B cell (primary cell): ENCODE data around the gene OXTR.

Experiments used
- CTCF ChIP-seq: fragments of 200-600 bp; IDR thresholded peaks from one replicate; pipeline ENCODE4 v1.8.0; 2022; ENCODE audit warnings: antibody characterized with exemption, mild to moderate bottlenecking
- EZH2 ChIP-seq: IDR thresholded peaks from 2 replicates; pipeline ENCODE4 v1.6.1; 2012; ENCODE audit warnings: borderline replicate concordance, low read depth, mild to moderate bottlenecking, moderate library complexity, low read length; ENCODE audit not compliant: insufficient read depth, poor library complexity, severe bottlenecking

- no peak for TF ChIP-seq CTCF
- no peak for TF ChIP-seq EZH2
Measured at GRCh38 chr3:8741581-8742261, 27.7 kb downstream of the OXTR start.
